GM18519 (cell line): ENCODE results near the gene OR5K2.
A peak's percentile ranks its signal among the peaks of the same experiment; 100 is the strongest.

Source experiments
- ATAC-seq: cut with Tn5 transposase; IDR thresholded peaks from one replicate; pipeline ENCODE4 v1.9.1; 2021; ENCODE audit warnings: mild to moderate bottlenecking, moderate library complexity; ENCODE audit not compliant: unreplicated experiment, low FRiP score

OR5K2 gene

DNA sequence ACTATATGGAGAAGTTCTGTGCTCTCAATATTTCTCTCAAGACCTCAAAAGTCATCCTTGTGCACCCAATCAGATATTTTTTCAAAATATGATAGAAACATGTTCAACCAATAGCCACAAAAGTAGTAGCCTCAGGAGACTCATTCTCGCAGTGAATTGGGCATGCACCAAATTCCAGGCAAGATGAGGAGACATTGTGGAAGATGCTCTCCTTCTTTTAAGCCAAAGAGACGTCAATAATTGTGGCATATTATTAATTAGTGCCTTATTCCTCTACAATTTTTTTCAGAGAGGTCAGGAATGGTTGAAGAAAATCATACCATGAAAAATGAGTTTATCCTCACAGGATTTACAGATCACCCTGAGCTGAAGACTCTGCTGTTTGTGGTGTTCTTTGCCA lies at the start of gene OR5K2:
OR5K2 (plus strand) TSS at position 301 of the 400 bp plus-strand sequence; CDS start at position 301, 0 bp downstream.
- ATAC-seq = no peak

GRCh38 chr3:98449606-98450193 lies 47.8 kb upstream of the OR5K2 start:
- ATAC-seq = no peak

DNA sequence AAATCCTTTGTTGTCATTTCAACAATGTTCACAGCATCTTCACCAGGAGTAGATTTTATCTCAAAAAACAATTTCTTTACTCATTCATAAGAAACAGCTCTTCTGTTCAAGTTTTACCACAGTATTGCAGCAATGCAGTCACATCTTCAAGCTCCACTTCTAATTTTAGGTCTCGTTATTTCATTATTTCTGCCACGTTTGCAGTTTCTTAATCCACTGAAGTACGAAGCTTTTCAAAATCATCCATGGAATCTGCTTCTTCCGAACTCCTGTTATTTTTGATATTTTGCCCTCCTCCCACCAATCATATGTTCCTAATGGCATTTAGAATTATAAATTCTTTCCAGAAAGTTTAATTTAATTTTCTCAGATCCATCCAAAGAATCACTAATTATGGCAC lies 47.1 kb upstream of the OR5K2 start:
- ATAC-seq = no peak

- ATAC-seq = no peak
These were observed 43.7 kb upstream of the OR5K2 start for GRCh38 chr3:98453827-98454226.

DNA sequence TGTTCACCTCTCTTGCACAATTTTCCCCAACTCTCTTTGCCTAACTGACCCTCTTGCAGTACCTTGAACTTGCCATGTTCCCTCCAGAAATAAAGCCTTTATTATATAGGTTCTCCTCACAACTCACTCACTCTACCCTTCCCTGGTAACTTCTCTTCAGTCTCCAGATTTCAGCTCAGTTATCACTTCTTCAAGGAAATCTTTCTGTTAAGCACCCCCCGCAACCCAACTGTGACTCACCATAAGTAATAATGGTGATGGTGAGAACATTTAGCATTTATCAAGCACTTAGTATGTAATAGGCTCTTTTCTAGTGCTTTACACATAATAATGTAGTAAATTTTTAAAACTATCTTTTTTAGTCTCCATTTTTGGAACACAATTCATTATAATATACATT lies 42.6 kb upstream of the OR5K2 start:
- no peak for ATAC-seq

DNA sequence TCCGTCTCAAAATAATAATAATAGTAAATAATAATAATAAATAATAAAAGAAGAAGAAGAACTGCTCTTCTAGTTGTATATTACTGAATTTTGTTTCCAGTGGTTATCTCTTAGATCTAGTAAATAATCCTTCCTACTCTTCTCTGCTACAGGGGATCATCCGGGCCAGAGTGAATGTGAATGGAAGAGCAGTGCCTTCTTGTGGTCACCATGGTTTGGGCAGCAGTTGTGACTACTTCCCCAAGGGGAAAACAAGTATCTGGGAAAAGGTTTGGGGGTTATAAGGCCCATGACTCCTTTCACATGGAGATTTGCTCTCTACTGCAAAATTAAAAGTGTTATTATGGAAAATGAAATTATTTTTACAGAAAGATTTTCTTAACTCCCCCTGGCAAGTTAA lies 39.9 kb upstream of the OR5K2 start:
- no peak for ATAC-seq

- ATAC-seq = peak; percentile 65
These were observed 37.3 kb upstream of the OR5K2 start for GRCh38 chr3:98460220-98460619.

GRCh38 chr3:98462901-98463300 lies 34.6 kb upstream of the OR5K2 start, which contains the start of gene OR5K1:
Gene OR5K1, plus strand, starts transcription at chr3:98463201. Its CDS starts 6,376 bp downstream, at chr3:98469577.
- ATAC-seq = no peak

DNA sequence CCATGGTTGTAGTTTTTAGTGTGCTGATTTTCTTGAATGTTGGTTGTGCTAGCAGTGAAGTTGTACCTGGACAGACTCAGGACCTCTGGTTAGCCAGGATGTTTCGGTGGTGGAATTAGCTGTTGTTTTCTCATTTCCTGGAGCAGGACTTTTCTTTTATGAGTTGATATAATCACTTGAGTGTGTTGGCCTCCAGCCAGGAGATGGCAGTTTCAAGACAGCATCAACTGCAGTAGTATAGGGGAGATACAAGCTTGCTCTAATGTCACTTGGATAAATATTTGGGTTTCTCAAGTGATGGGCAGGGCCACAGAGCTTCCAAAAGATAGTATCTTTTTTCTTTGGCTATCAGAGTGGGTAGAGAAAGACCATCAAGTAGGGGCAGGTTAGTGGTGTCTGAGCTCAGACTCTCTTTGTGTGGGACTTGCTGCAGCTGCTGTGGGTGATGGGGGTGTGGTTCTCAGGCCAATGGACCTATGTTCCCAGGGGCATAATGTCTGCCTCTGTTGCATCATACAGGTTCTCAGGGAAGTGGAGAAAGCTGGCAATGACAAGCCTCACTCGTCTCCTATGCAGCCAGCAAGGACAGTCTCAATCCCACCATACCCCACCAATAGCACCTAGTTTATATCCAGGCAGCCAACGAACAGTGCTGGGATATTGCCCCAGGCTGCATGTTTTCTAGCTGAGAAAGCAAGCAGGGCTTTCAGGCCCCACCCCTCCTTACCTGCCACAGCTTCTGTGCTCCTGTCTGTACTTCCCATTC lies 14.6 kb upstream of the OR5K2 start:
- no peak for ATAC-seq

- no peak for ATAC-seq
These were observed 13.9 kb upstream of the OR5K2 start for GRCh38 chr3:98483626-98484025.

- no peak for ATAC-seq
These were observed 2.5 kb downstream of the OR5K2 start for GRCh38 chr3:98500019-98500418.

GRCh38 chr3:98501270-98501669 lies 3.8 kb downstream of the OR5K2 start:
- ATAC-seq = no peak

GRCh38 chr3:98501863-98502576 lies 4.5 kb downstream of the OR5K2 start:
- ATAC-seq = no peak

- ATAC-seq = no peak
These were observed 7.1 kb downstream of the OR5K2 start for GRCh38 chr3:98504539-98504938.

- no peak for ATAC-seq
These were observed 11.1 kb downstream of the OR5K2 start for GRCh38 chr3:98508582-98508981.

- ATAC-seq = no peak
These were observed 15.1 kb downstream of the OR5K2 start for GRCh38 chr3:98512576-98512975.

DNA sequence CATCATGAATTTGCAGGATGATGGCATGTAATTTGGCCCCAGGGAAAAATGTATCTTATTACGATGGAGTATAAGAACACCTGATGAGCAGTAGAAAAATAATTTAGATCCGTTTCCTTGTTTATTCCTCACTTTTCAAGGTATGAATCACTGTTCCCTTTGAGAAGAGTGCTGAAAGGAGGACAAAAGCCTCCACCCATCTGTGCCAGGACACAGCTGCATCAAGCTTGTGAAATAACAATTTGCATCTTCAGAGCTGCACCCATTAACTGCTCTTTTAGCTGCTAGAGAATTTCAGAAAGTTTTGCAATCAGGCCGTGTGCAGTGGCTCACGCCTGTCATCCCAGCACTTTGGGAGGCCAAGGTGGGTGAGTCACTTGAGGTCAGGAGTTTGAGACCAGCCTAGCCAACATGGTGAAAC lies 15.6 kb downstream of the OR5K2 start:
- no peak for ATAC-seq

- no peak for ATAC-seq
These were observed 16.3 kb downstream of the OR5K2 start for GRCh38 chr3:98513736-98514135.

- ATAC-seq = no peak
These were observed 17.5 kb downstream of the OR5K2 start for GRCh38 chr3:98514948-98515347.

DNA sequence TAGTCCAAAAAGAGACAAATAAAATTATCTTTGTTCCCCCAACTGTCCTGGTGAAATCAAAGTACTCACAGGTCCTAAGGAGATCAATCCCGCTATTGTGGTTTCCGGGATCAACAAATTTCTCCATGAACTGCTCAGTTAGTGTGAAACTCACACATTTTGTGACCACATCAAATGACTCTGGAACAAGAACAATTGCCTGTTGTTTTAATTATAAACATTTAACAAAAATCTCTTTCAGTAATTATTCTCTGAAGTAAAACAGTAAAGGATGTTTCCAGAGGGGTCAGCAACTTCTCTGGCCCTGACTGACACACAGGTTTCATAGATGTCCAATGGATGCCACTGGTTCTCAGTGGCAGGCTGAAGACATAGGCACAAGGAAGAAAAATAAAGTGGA lies 21.3 kb downstream of the OR5K2 start:
- no peak for ATAC-seq

GRCh38 chr3:98519351-98519750 lies 21.9 kb downstream of the OR5K2 start:
- ATAC-seq = no peak
